H1 (cell line): ENCODE measurements around the gene YTHDF2. TPM values are rescaled to one million over a fixed set of nuclear protein-coding genes. Genes with fewer than 3 reads are reported as not detected.
"Not testable (repeated sequence)": the region's sequence is repeated elsewhere in the genome, so short reads cannot be mapped to it uniquely, and the experiment has no call there.

Experiments used
- CTCF ChIA-PET: fragments of 300-600 bp; sonication (Branson Sonifier 250); formaldehyde crosslinking; loops from one replicate; lab custom pipeline; 2021; ENCODE audit not compliant: partially characterized antibody; lab: Charles Lee
- POLR2A ChIA-PET: fragments of 300-600 bp; sonication (Branson Sonifier 250); formaldehyde crosslinking; loops from one replicate; lab custom pipeline; 2021; ENCODE audit warnings: inconsistent platforms; ENCODE audit not compliant: partially characterized antibody; lab: Charles Lee
- DNase-seq, 2 experiments: peaks; one replicate each; pipeline versions ENCODE4 v3.0.0 to v3.0.0-alpha.2; 2010 to 2022; ENCODE audit warnings: low spot score in 2 of 2, low read depth in 1 of 2, mixed read lengths in 1 of 2
- FAIRE-seq: peaks from 2 replicates; lab custom pipeline; 2011; peaks lifted over from hg19 to GRCh38; lab: Jason Lieb, UNC
- H2AFZ ChIP-seq: 2 replicates; pipeline ENCODE4 v1.8.1; 2012; ENCODE audit warnings: low read length, inconsistent platforms
- H2AK5ac ChIP-seq: 2 replicates; pipeline ENCODE4 v1.6.1; 2013; ENCODE audit warnings: low read depth, low read length
- H2BK120ac ChIP-seq: replicated peaks from 2 replicates; pipeline ENCODE3; 2013; ENCODE audit warnings: low read depth, low read length, inconsistent platforms
- H2BK12ac ChIP-seq: 2 replicates; pipeline ENCODE4 v1.6.1; 2013; ENCODE audit warnings: low read depth, low read length
- H2BK15ac ChIP-seq: 2 replicates; pipeline ENCODE4 v1.6.1; 2013; ENCODE audit warnings: low read length
- H2BK20ac ChIP-seq: 2 replicates; pipeline ENCODE4 v1.6.1; 2013; ENCODE audit warnings: low read length
- H2BK5ac ChIP-seq: 2 replicates; pipeline ENCODE4 v1.6.1; 2013; ENCODE audit warnings: low read depth, low read length
- H3K14ac ChIP-seq: 2 replicates; pipeline ENCODE4 v1.6.1; 2013; ENCODE audit warnings: inconsistent platforms; ENCODE audit not compliant: insufficient read length
- H3K18ac ChIP-seq: 2 replicates; pipeline ENCODE4 v1.6.1; 2013; ENCODE audit warnings: low read length; ENCODE audit errors: extremely low read depth
- H3K23ac ChIP-seq: 2 replicates; pipeline ENCODE4 v1.6.1; 2013; ENCODE audit warnings: inconsistent platforms; ENCODE audit not compliant: insufficient read length
- H3K23me2 ChIP-seq: 2 replicates; pipeline ENCODE4 v1.6.1; 2013; ENCODE audit warnings: low read depth, low read length
- H3K27ac ChIP-seq: 2 replicates; pipeline ENCODE4 v1.6.1; 2011; ENCODE audit warnings: low read depth, low read length, inconsistent platforms
- H3K27me3 ChIP-seq, 4 experiments: replicated peaks in 1 of 4; 1 replicate in 1 of 4; 2 replicates in 3 of 4; pipeline versions ENCODE4 v1.6.1 to v1.8.1; 2011 to 2013; ENCODE audit warnings: low read length in 3 of 4, mild to moderate bottlenecking in 3 of 4, inconsistent platforms in 2 of 4, mixed read lengths in 2 of 4, moderate library complexity in 1 of 4; ENCODE audit not compliant: control insufficient read depth in 3 of 4, insufficient read depth in 3 of 4; ENCODE audit errors: extremely low read depth in 1 of 4
- H3K36me3 ChIP-seq, 4 experiments: 2 replicates each; pipeline versions ENCODE4 v1.6.1 to v1.8.1; 2011 to 2013; ENCODE audit warnings: mild to moderate bottlenecking in 4 of 4, low read length in 3 of 4, moderate library complexity in 2 of 4, control low read depth in 1 of 4, inconsistent platforms in 1 of 4; ENCODE audit not compliant: insufficient read depth in 4 of 4, control insufficient read depth in 2 of 4
- H3K4ac ChIP-seq: replicated peaks from 2 replicates; pipeline ENCODE3; 2013; ENCODE audit warnings: low read length, low read depth, mixed read lengths, inconsistent platforms; ENCODE audit not compliant: insufficient read length
- H3K4me1 ChIP-seq, 4 experiments: replicated peaks in 1 of 4; 1 replicate in 1 of 4; 2 replicates in 3 of 4; pipeline versions ENCODE4 v1.6.1 to v1.8.1; 2011 to 2013; ENCODE audit warnings: low read length in 3 of 4, inconsistent platforms in 2 of 4, mixed read lengths in 1 of 4; ENCODE audit not compliant: insufficient read depth in 4 of 4, control insufficient read depth in 3 of 4
- H3K4me2 ChIP-seq, 2 experiments: 2 replicates each; pipeline versions ENCODE4 v1.6.1 to v1.8.1; 2011 to 2013; ENCODE audit warnings: low read depth in 2 of 2, low read length in 2 of 2, control low read depth in 1 of 2, inconsistent platforms in 1 of 2, mild to moderate bottlenecking in 1 of 2; ENCODE audit not compliant: insufficient read depth in 1 of 2
- H3K4me3 ChIP-seq, 4 experiments: fragments of 200-600, 300-600 bp in 1 of 4; sonication (generic), shearing (Covaris generic), sonication (Bioruptor Twin) in 1 of 4; 2 replicates each; pipeline versions ENCODE4 v1.5.1 to v1.8.1; 2011 to 2016; ENCODE audit warnings: low read length in 4 of 4, low read depth in 3 of 4, control low read depth in 2 of 4, inconsistent platforms in 2 of 4, mild to moderate bottlenecking in 2 of 4, mixed read lengths in 1 of 4, moderate library complexity in 1 of 4; ENCODE audit not compliant: insufficient read depth in 2 of 4; ENCODE audit errors: extremely low read depth in 1 of 4
- H3K56ac ChIP-seq: replicated peaks from 2 replicates; pipeline ENCODE3; 2013; ENCODE audit warnings: low read depth, mild to moderate bottlenecking, mixed read lengths, low read length, inconsistent platforms; ENCODE audit not compliant: insufficient read length
- H3K79me1 ChIP-seq: 2 replicates; pipeline ENCODE4 v1.6.1; 2013; ENCODE audit warnings: low read depth, low read length, control low read depth
- H3K79me2 ChIP-seq, 2 experiments: 2 replicates each; pipeline versions ENCODE4 v1.6.1 to v1.8.1; 2012 to 2013; ENCODE audit warnings: low read length in 2 of 2, mild to moderate bottlenecking in 2 of 2, inconsistent platforms in 1 of 2; ENCODE audit not compliant: insufficient read depth in 2 of 2, control insufficient read depth in 1 of 2
- H3K9ac ChIP-seq, 4 experiments: replicated peaks in 1 of 4; 1 replicate in 1 of 4; 2 replicates in 3 of 4; pipeline versions ENCODE4 v1.6.1 to v1.8.1; 2011 to 2013; ENCODE audit warnings: low read depth in 3 of 4, low read length in 3 of 4, control low read depth in 2 of 4, mild to moderate bottlenecking in 2 of 4, moderate library complexity in 2 of 4, inconsistent platforms in 1 of 4; ENCODE audit errors: extremely low read depth in 1 of 4
- H3K9me3 ChIP-seq, 2 experiments: 2 replicates each; pipeline versions ENCODE4 v1.6.1 to v1.8.1; 2012 to 2013; ENCODE audit warnings: mild to moderate bottlenecking in 2 of 2, moderate library complexity in 2 of 2, control low read depth in 1 of 2, inconsistent platforms in 1 of 2, low read depth in 1 of 2, low read length in 1 of 2, mixed read lengths in 1 of 2; ENCODE audit not compliant: insufficient read depth in 2 of 2
- H4K20me1 ChIP-seq, 2 experiments: replicated peaks in 1 of 2; 2 replicates each; pipeline versions ENCODE3 to v1.8.1; 2011 to 2013; ENCODE audit warnings: inconsistent platforms in 2 of 2, low read length in 2 of 2, mild to moderate bottlenecking in 1 of 2; ENCODE audit not compliant: insufficient read depth in 2 of 2, control insufficient read depth in 1 of 2
- H4K5ac ChIP-seq: 2 replicates; pipeline ENCODE4 v1.6.1; 2013; ENCODE audit warnings: low read length, low read depth, mixed read lengths, inconsistent platforms; ENCODE audit not compliant: insufficient read length
- H4K8ac ChIP-seq: 2 replicates; pipeline ENCODE4 v1.8.0; 2013; ENCODE audit warnings: mild to moderate bottlenecking, moderate library complexity, low read length, inconsistent platforms; ENCODE audit not compliant: insufficient read depth; ENCODE audit errors: extremely low read depth
- H4K91ac ChIP-seq: replicated peaks from 2 replicates; pipeline ENCODE3; 2013; ENCODE audit warnings: low read length, mixed read lengths, inconsistent platforms; ENCODE audit not compliant: insufficient read length
- JUN ChIP-seq: IDR thresholded peaks from 2 replicates; pipeline ENCODE4 v1.6.1; 2011; ENCODE audit warnings: low read depth, mild to moderate bottlenecking, improper control_type of control experiment, low read length
- TEAD4 ChIP-seq: IDR thresholded peaks from 2 replicates; pipeline ENCODE4 v1.6.1; 2012; ENCODE audit warnings: low read depth, low read length, inconsistent platforms, mixed read lengths
- WGBS, 2 experiments: shearing (Covaris generic) in 1 of 2; methylation state at CpG; one replicate each; pipeline versions ENCODE4 v1.1.6 to v1.1.7; 2013 to 2015; ENCODE audit warnings: low lambda C conversion rate in 2 of 2, mixed read lengths in 2 of 2, inconsistent platforms in 1 of 2, low coverage in 1 of 2, missing lambda C conversion rate in 1 of 2; ENCODE audit not compliant: insufficient replicate concordance in 2 of 2, insufficient coverage in 1 of 2, insufficient read length in 1 of 2; ENCODE audit errors: extremely low coverage in 1 of 2, missing lambda C conversion rate in 1 of 2; 5-methylcytosine and 5-hydroxymethylcytosine counted together
- polyA plus RNA-seq, 7 experiments: library from polyadenylated mRNA; depleted of rRNA in 3 of 7; stranded (reverse) in 5 of 7; unstranded in 2 of 7; fragments of >200 nt in 5 of 7; fragments of 200-250 nt in 2 of 7; gene quantifications; 1 replicate in 5 of 7; 2 replicates in 1 of 7; 4 replicates in 1 of 7; pipeline versions ENCODE4 v1.2.1 to v1.2.3, GENCODE V29; 2011 to 2013; ENCODE audit warnings: missing spikeins in 2 of 7, mixed read lengths in 2 of 7
- total RNA-seq: library from RNA; stranded (reverse); fragmentation: NEBNext Ultra II Directional; extraction: Animal tissue kit (Norgen Biotek cat#: 25700); gene quantifications from 2 replicates; pipeline ENCODE4 v1.2.1, GENCODE V29; 2021
- TF ChIP-seq, protein P1 (sequence below): IDR thresholded peaks from 2 replicates; pipeline ENCODE4 v1.6.1; 2011; ENCODE audit warnings: low read length, improper control_type of control experiment

The YTHDF2 gene
- total and polyA plus RNA-seq, 2 of the 8 experiments (the other 6 are each of a cell fraction or from before 2014, with no cell fraction given): 128 to 164 TPM

DNA sequence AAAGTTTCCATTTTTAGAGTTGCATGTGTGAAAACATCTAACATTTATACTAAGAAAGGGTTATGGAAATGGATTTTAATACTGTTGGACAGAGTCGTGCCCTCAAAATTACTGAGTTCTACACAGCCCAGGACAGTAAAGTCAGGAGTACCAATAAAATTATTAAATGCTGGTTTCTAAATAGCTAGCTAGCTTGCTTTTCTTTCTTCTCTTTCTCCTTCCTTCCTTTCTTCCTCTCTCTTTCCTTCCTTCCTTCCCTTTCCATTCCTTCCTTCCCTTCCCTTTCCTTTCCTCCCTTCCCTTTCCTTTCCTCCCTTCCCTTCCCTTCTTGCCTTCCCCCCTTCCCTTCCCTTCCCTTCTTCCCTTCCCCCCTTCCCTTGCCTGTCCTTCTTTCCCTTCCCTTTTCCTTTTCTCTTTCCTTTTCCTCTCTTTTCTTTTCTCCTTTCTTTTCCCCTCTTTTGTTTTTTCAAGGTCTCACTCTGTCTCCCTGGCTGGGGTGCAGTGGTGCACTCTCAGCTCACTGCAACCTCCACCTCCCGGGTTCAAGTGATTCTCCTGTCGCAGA lies 33.9 kb downstream of the YTHDF2 start (continued):
- TF ChIP-seq TEAD4: no peak
- TF ChIP-seq JUN: no peak
- TF ChIP-seq, protein P1, sequence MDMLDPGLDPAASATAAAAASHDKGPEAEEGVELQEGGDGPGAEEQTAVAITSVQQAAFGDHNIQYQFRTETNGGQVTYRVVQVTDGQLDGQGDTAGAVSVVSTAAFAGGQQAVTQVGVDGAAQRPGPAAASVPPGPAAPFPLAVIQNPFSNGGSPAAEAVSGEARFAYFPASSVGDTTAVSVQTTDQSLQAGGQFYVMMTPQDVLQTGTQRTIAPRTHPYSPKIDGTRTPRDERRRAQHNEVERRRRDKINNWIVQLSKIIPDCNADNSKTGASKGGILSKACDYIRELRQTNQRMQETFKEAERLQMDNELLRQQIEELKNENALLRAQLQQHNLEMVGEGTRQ: no peak
- TF ChIP-seq, all 59 proteins: peak for 0

DNA sequence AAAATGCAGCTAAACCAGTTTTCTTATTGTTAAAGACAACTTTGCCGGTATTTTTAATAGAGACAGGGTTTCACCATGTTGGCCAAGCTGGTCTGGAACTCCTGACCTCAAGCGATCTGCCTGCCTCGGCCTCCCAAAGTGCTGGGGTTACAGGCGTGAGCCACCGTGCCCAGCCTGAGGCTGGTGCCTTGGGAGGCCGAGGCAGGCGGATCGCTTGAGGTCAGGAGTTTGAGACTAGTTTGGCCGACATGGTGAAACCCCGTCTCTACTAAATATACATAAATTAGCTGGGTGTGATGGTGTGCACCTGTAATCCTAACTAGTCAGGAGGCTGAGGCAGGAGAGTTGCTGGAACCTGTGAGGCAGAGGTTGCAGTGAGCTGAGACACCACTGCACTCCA lies 35.2 kb downstream of the YTHDF2 start:
- Histone ChIP-seq H3K36me3 (peaks cover 0 to 35% (median 9%) of the 10 kb centered on the region in 4 experiments; a peak in 6 of 8 replicates), H3K79me2 (peaks cover 0 to 18% of the 10 kb centered on the region in 2 experiments; a peak in 2 of 4 replicates), H4K20me1 (peaks cover 8 to 10% of the 10 kb centered on the region in 2 experiments)
- H3K4me1 ChIP-seq, H3K14ac ChIP-seq, H3K23ac ChIP-seq, H2BK120ac ChIP-seq, H4K5ac ChIP-seq, H2BK15ac ChIP-seq, H4K8ac ChIP-seq, H3K4ac ChIP-seq, H3K23me2 ChIP-seq, H3K9ac ChIP-seq, FAIRE-seq, H3K27ac ChIP-seq, H3K27me3 ChIP-seq, H2BK12ac ChIP-seq, H3K4me2 ChIP-seq, H2AFZ ChIP-seq, H4K91ac ChIP-seq, H2BK20ac ChIP-seq, H3K79me1 ChIP-seq, H3K9me3 ChIP-seq, DNase-seq, H2AK5ac ChIP-seq, H2BK5ac ChIP-seq, H3K4me3 ChIP-seq, H3K56ac ChIP-seq, H3K18ac ChIP-seq: not testable (repeated sequence)
- ChIA-PET CTCF (interaction anchor here (0.5 to 4.7 kb wide), 4 partner anchors 13 to 153 kb away, joined by 3 to 31 read pairs (median 12); no protein-coding TSS in a partner anchor), POLR2A (interaction anchor here (0.9 to 5.1 kb wide), 10 partner anchors 9 to 443 kb away, joined by 3 to 49 read pairs (median 6); partner anchors contain the start of genes MED18, RNU11 and YTHDF2)
- 94% methylated on average over 10 of the region's 10 CpGs; no CpG with 5 or more reads in 1 of the 2 experiments for WGBS, 2 experiments
